Activated CD4-positive, CD25-positive, alpha-beta regulatory T cell treated with anti-CD3 and anti-CD28 coated beads, Interleukin-2, amount 50 U/mL, for 16 hours (primary cell): Measurements from ENCODE around the gene DMXL1.

ENCODE experiments used
- DNase-seq: peaks from one replicate; pipeline ENCODE4 v3.0.0-alpha.2; 2020; ENCODE audit warnings: low read depth, low spot score

The DMXL1 gene

GRCh38 chr5:119070828-119071560 lies at the start of gene DMXL1:
TSS of gene DMXL1 (plus strand) at chr5:119071087. CDS start at chr5:119071570, 483 bp downstream.
- DNase-seq: peak; percentile 95

- DNase-seq: no peak
Observed at GRCh38 chr5:119021149-119021732, 49.6 kb upstream of the DMXL1 start.

GRCh38 chr5:119022017-119022745 lies 48.7 kb upstream of the DMXL1 start:
- DNase-seq: no peak

- DNase-seq: no peak
Observed at GRCh38 chr5:119022773-119023172, 48.1 kb upstream of the DMXL1 start.

- DNase-seq: no peak
Observed at GRCh38 chr5:119028575-119028974, 42.3 kb upstream of the DMXL1 start.

GRCh38 chr5:119031011-119031886 lies 39.6 kb upstream of the DMXL1 start:
- DNase-seq: no peak

- DNase-seq: no peak
Observed at GRCh38 chr5:119031905-119032304, 39.0 kb upstream of the DMXL1 start.

- DNase-seq: no peak
Observed at GRCh38 chr5:119032656-119033055, 38.2 kb upstream of the DMXL1 start.

- no peak for DNase-seq
Observed at GRCh38 chr5:119033135-119033534, 37.8 kb upstream of the DMXL1 start.

GRCh38 chr5:119036101-119036762 lies 34.7 kb upstream of the DMXL1 start:
- no peak for DNase-seq

- DNase-seq: no peak
Observed at GRCh38 chr5:119037496-119038215, 33.2 kb upstream of the DMXL1 start.

- no peak for DNase-seq
Observed at GRCh38 chr5:119048246-119048645, 22.6 kb upstream of the DMXL1 start.

GRCh38 chr5:119049824-119050449 lies 20.9 kb upstream of the DMXL1 start:
- DNase-seq: no peak

- DNase-seq: no peak
Observed at GRCh38 chr5:119054101-119054500, 16.8 kb upstream of the DMXL1 start.

GRCh38 chr5:119055294-119055693 lies 15.6 kb upstream of the DMXL1 start:
- no peak for DNase-seq

GRCh38 chr5:119058979-119059529 lies 11.8 kb upstream of the DMXL1 start:
- DNase-seq: no peak

GRCh38 chr5:119059740-119060255 lies 11.1 kb upstream of the DMXL1 start:
- no peak for DNase-seq

- no peak for DNase-seq
Observed at GRCh38 chr5:119063579-119064379, 7.1 kb upstream of the DMXL1 start.

GRCh38 chr5:119067450-119067849 lies 3.4 kb upstream of the DMXL1 start:
- no peak for DNase-seq
